ENCODE results near the gene HCAR2. TPM values are rescaled to one million over a fixed set of nuclear protein-coding genes. Genes with fewer than 3 reads are reported as not detected.
"Not testable (repeated sequence)": the region's sequence is repeated elsewhere in the genome, so short reads cannot be mapped to it uniquely, and the experiment has no call there.

The HCAR2 gene
- polyA plus RNA-seq, 3 donors: 2.1 to 68.5 (median 7.1) TPM

DNA sequence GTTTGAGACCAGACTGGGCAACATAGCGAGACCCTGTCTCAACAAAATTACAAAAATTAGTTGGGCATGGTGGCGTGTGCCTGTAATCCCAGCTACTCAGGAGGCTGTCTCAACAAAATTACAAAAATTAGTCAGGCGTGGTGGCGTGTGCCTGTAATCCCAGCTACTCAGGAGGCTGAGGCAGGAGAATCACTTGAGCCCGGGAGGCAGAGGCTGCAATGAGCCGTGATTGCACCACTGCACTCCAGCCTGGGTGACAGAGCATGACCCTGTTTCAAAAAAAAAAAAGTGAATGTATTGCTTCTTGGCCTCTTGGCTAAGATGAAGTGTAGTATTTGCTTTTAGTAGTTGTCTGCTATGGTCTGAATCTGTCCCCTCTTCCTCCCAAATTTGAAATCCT lies 22.2 kb downstream of the HCAR2 start:
- 66 to 87% (median 82%) methylated on average over 6 of the region's 6 CpGs for WGBS, 3 donors
- H3K27ac ChIP-seq (ENCODE audit: low read depth, low read length): not testable (repeated sequence)

DNA sequence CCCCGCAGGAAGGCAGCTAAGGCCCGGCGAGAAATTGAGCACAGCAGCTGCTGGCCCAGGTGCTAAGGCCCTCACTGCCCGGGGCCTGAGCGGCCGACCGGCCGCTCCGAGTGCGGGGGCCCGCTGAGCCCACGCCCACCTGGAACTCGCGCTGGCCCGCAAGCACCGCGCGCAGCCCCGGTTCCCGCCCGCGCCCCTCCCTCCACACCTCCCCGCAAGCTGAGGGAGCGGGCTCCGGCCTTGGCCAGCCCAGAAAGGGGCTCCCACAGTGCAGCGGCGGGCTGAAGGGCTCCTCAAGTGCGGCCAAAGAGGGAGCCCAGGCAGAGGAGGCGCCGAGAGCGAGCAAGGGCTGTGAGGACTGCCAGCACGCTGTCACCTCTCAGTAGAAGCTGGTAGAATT lies 26.4 kb downstream of the HCAR2 start:
- 90 to 98% (median 94%) methylated on average over 26 to 32 of the region's 32 CpGs for WGBS, 3 donors
- H3K27ac ChIP-seq (ENCODE audit: low read depth, low read length): not testable (repeated sequence)

DNA sequence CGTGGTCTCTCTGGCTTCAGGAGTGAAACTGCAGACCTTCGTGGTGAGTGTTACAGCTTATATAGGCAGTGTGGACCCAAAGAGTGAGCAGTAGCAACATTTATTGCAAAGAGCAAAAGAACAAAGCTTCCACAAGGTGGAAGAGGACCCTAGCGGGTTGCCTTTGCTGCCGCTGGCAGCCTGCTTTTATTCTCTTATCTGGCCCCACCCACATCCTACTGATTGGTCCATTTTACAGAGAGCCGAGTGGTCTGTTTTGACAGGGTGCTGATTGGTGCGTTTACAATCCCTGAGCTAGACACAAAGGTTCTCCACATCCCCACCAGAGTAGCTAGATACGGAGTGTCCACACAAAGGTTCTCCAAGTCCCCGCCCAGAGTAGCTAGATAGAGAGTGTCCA lies 27.1 kb downstream of the HCAR2 start:
- 85 to 93% (median 85%) methylated on average over 8 of the region's 8 CpGs for WGBS, 3 donors
- H3K27ac ChIP-seq (ENCODE audit: low read depth, low read length): not testable (repeated sequence)

DNA sequence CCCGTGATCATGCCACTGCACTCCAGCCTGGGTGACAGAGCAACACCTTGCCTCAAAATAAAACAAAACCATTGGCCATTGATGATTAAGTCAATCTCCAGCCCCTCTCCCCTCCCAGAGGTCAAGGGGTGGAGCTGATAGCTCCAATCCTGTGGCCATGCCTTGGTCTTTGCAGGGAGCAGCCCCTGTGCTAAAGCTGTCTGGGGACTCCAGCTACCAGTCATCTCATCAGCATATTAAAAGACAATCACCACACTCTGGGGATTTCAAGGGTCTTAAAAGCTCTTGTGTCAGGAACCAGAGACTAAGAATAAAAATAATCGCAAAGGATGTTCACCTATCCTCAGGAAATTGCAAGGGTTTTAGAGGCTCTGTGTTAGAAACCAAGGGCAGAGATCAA lies 30.6 kb downstream of the HCAR2 start:
- no peak overlapping the region for H3K27ac ChIP-seq (ENCODE audit: low read depth, low read length)
- WGBS, 3 donors: 82 to 88% (median 84%) methylated on average over 2 of the region's 2 CpGs

DNA sequence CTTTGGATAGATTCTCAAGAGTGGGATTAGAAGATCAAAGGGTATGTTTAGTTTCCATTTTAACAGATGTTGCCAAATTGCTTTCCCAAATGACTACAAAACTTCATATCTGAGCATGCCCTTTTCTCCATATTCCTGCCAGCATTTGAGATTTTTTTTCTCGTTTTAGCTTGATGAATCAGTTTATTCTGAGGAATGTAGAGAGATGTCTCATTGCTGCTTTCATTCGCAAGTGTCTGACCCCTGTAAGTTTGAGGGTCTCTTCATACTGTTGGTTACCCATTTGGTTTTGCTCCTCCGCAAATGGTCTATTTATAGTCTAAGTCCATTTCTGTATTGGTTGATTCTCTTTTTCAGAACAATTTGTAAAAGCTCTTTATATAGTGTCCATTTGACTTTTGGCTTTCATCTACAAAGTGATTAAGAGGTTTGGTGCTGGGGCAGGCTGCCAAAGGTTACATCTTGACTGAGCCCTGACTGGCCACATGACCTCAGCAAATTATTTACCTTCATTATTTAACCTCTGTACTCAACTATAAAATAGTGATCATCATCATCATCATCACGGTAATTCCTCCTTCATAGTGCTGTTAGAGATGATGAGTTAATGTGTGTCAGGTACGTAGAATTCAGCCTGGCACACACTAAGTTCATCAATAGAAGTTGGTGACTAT lies 33.6 kb downstream of the HCAR2 start:
- H3K27ac ChIP-seq (ENCODE audit: low read depth, low read length): no peak overlapping the region
- whole genome bisulfite sequencing, 3 donors: 54 to 68% (median 60%) methylated on average over 5 of the region's 5 CpGs

DNA sequence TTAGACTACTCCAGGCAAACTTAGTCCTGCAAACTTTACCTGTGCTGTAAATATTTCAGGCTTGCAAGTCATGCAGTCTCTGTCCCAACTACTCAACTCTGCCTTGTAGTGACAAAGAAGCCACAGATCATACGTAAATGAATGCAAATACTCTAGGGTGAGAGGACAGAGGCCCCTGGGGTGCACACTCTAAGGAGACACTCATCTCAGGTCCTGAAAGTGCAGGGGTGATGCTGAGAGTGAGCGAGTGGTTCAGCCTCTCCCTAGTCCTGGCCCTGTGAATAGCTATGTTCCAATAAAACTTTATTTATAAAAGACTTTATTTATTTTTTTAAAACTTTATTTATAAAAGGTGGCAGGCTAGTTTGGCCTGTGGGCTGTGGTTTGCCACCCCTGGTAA lies 34.9 kb downstream of the HCAR2 start:
- H3K27ac ChIP-seq (ENCODE audit: low read depth, low read length): no peak overlapping the region
- WGBS, 3 donors: 86 to 94% (median 89%) methylated on average over 2 of the region's 2 CpGs

DNA sequence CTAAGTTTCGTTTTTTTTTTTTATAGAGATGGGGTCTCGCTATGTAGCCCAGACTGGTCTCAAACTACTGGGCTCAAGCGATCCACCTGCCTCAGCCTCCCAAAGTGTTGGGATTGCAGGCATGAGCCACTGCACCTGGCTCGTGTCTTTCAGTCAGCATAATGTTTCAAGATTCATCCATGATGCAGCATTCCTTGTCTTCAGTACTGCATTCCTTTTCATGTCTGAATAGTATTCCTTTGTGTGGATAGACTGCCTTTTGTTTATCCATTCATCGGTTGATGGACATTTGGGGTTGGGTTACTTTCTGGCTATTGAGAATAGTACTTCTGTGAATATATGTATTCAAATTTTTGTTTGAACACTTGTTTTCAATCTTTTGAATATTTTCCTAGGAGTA lies 37.4 kb downstream of the HCAR2 start:
- 94 to 97% (median 95%) methylated on average over 5 of the region's 5 CpGs for WGBS, 3 donors

DNA sequence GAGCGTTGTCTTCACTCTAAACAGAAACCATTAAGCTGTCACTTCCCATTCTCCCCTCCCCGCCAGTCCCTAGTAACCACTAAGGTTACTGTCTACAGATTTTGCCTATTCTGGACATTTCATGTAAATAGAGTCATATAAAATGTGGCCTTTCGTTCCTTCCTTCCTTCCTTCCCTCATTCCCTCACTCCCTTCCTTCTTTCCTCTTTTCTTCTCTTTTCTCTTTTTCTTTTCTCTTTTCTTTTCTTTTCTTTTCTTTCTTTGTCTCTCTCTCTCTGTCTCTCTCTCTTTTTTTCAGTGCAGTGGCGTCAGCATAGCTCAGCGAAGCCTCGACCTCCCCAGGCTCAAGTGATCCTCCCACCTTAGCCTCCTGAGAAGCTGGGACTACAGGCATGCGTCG lies 37.8 kb downstream of the HCAR2 start:
- H3K27ac ChIP-seq (ENCODE audit: low read depth, low read length): no peak overlapping the region
- WGBS, 3 donors: 80 to 87% (median 85%) methylated on average over 8 of the region's 8 CpGs

More for the DNA sequence above, 37.4 kb downstream of the HCAR2 start:
- H3K27ac ChIP-seq (ENCODE audit: low read depth, low read length): no peak overlapping the region

DNA sequence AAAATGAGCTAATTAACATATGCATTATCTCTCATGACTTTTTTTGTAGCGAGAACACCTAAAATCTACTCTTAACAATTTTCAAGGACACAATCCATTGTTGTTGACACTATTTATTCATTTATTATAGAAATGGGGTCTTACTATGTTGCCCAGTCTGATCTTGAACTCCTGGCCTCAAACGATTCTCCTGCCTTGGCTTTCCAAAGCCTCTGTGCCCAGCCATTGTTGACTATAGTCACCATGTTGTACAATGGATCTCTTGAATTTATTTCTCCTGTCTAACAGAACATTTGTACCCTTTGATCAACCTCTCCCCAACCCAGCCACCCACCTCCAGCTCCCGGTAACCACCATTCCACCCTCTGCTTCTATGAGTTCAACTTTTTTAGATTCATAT lies 41.2 kb downstream of the HCAR2 start:
- no peak overlapping the region for H3K27ac ChIP-seq (ENCODE audit: low read depth, low read length)
- WGBS, 3 donors: 93 to 95% (median 94%) methylated on average over 3 of the region's 3 CpGs

DNA sequence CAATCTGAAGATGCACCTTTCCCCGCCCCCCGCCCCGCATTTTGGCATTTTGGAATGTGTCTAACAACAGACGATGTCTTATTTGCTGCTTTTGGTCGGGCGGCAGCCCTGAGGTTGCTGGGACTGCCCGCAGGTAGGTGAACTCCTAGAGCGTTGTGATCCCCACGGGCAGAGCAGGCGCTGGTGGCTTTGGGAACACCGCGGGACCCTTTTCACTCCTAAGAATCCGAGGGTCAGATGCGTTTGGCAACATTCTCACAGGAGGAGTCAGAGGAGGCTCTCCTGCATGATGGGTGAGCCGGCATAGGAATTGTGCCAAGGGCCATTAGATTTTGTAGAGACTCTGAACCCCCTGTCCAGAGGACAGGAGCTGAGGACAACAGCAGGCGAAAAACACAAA lies 41.9 kb downstream of the HCAR2 start:
- WGBS, 3 donors: 77 to 92% (median 85%) methylated on average over 16 of the region's 16 CpGs

DNA sequence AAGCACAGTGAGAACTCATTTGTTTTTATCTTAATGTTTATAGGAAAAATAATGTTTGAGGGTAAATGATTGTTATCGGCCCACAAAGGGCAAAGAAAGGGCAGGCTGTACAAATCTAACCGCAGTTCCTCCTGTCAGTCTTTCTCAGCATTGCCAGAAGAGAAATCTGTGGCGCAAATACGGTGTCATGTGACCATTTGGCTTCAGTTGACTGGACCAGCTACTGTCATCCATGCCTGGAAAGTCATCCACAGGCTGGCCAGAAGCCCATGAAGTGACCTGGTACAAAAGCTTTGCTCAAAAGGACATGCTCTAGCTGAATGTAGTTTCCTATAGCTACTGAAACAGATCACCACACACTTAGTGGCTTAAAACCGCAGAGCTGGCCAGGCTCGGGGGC lies 43.6 kb downstream of the HCAR2 start:
- no peak overlapping the region for H3K27ac ChIP-seq (ENCODE audit: low read depth, low read length)
- 53 to 82% (median 57%) methylated on average over 6 of the region's 6 CpGs for WGBS, 3 donors

More for the DNA sequence above, 41.9 kb downstream of the HCAR2 start:
- H3K27ac ChIP-seq (ENCODE audit: low read depth, low read length): no peak overlapping the region

DNA sequence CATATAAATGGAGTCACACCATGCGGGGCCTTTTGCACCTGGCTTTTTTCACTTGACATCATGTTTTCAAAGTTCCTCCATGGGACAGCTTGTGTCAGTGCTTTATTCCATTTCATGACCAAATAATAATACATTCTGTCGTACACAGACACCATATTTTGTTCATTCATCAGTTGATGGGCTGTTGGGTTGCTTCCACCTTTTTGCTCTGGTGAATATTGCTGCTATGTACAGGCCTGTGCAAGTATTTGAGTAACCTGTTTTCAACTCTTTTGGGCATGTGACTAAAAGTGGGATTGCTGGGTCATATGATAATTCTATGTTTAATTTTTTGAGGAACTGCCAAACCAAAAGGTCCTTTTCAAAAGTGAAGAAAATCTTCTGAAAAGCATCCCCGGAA lies 46.9 kb downstream of the HCAR2 start:
- 92 to 97% (median 93%) methylated on average over 3 of the region's 3 CpGs for WGBS, 3 donors
- no peak overlapping the region for H3K27ac ChIP-seq (ENCODE audit: low read depth, low read length)

DNA sequence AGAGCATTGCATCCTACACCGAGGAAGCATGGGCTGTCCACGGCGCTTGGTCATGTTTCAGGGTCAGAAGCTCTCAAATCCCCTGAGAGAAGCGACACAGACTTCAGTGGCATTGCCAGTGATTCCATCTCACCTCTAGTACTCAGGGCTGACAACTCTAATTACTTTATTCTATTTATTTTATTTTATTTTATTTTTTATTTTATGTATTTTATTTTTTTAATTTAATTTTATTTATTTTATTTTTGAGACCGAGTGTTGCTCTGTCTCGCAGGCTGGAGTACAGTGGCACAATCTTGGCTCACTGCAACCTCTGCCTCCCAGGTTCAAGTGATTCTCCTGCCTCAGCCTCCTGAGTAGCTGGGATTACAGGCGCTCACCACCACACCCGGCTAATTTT lies 49.9 kb downstream of the HCAR2 start:
- not testable (repeated sequence) for H3K27ac ChIP-seq (ENCODE audit: low read depth, low read length)
- WGBS, 3 donors: 92 to 95% (median 93%) methylated on average over 8 of the region's 8 CpGs

DNA sequence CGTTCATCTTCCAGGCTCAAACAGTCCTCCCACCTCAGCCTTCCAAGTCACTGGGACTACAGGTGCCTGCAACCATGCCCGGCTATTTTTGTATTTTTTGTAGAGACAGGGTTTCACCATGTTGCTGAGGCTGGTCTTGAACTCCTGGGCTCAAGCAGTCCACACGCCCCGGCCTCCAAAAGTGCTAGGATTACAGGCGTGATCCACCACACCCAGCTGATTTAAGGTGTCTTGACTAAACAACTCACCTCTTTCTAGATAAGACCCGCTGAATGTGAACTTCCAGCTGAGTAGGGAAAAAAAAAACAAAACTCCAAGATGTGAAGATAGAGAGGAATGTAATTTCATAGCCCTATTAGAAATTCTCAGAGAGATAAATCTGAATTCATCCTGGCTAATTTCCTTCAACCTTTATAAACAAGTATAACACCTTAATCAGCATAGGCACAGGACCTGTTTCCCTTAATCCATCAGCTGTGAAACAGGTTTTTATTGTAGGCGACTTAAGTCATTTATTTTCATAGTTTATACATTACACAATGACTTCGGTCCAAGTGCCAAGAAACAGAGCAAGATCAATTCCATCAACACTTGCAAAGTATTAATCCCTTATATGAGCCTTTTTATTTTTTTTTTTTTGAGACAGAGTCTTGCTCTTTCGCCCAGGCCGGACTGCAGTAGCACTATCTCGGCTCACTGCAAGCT lies 51.5 kb downstream of the HCAR2 start:
- WGBS, 3 donors: 57 to 82% (median 75%) methylated on average over 11 of the region's 11 CpGs
- no peak overlapping the region for H3K27ac ChIP-seq (ENCODE audit: low read depth, low read length)

Other genes with a start within 250 kb of the HCAR2 start
- 10 to 100 TPM in 2 of 3 donors, 1 to 10 TPM in 1; 9.1 to 13.8 (median 11.3) TPM for gene ZCCHC8, start 202.4 kb downstream of the HCAR2 start, polyA plus RNA-seq
- gene RSRC2, start 176.4 kb downstream of the HCAR2 start, polyA plus RNA-seq: 10 to 100 TPM; 25.1 to 42.0 (median 40.5) TPM
- 1 to 10 TPM; 3.0 to 6.0 (median 4.7) TPM for gene KNTC1, start 176.1 kb downstream of the HCAR2 start, polyA plus RNA-seq
- gene HCAR3, start 13.5 kb upstream of the HCAR2 start, polyA plus RNA-seq: 10 to 100 TPM in 1 of 3 donors, 1 to 10 TPM in 1, under 1 TPM in 1; 0.81 to 12.6 (median 2.2) TPM
- gene HCAR1, start 27.5 kb upstream of the HCAR2 start, polyA plus RNA-seq: 1 to 10 TPM in 2 of 3 donors, under 1 TPM in 1; 0.79 to 6.3 (median 3.0) TPM
- 10 to 100 TPM; 11.4 to 31.2 (median 16.1) TPM for gene DENR, start 49.5 kb upstream of the HCAR2 start, polyA plus RNA-seq
- gene CCDC62, start 71.2 kb upstream of the HCAR2 start, polyA plus RNA-seq: under 1 TPM in 2 of 3 donors, not detected in 1; 0.08 to 0.19 TPM
- 10 to 100 TPM; 27.0 to 62.4 (median 42.4) TPM for gene HIP1R, start 132.1 kb upstream of the HCAR2 start, polyA plus RNA-seq
- 10 to 100 TPM; 18.7 to 23.6 (median 21.4) TPM for gene VPS37B, start 192.8 kb upstream of the HCAR2 start, polyA plus RNA-seq

All from adipose tissue (tissue), 3 donors.